ENCODE data around the gene PIGX. TPM values are rescaled to one million over a fixed set of nuclear protein-coding genes. Genes with fewer than 3 reads are reported as not detected.

The PIGX gene
- total and polyA plus RNA-seq, 8 donors, result 4.5 to 12.2 (median 9.5) TPM

GRCh38 chr3:196757876-196758739, 45.9 kb downstream of the PIGX start:
- Histone ChIP-seq H3K4me3 (no peak overlapping the region), H3K27me3 (no peaks in the 10 kb centered on the region), H3K4me1 (peaks cover 0 to 7% (median 0%) of the 10 kb centered on the region in 3 donors), H3K27ac (no peak overlapping the region), H3K36me3 (no peaks in the 10 kb centered on the region), H3K9me3 (no peaks in the 10 kb centered on the region)
- no peak for FAIRE-seq
- no peak for ATAC-seq
- TF ChIP-seq CTCF (IDR thresholded peaks at IDR 0.05), result no peak
- intact Hi-C loops (cut with DNase I), result no loop called here
- WGBS, 2 donors, result 91 to 96% methylated on average over 9 of the region's 9 CpGs
- DNase-seq, result no peak

- intact Hi-C loops (cut with DNase I), result no loop called here
- Histone ChIP-seq H3K4me3 (no peak overlapping the region), H3K9me3 (no peaks in the 10 kb centered on the region), H3K27ac (no peak overlapping the region), H3K4me1 (no peaks in the 10 kb centered on the region), H3K36me3 (no peaks in the 10 kb centered on the region), H3K27me3 (no peaks in the 10 kb centered on the region)
- FAIRE-seq (no peak), DNase-seq (no peak), ATAC-seq (no peak)
- 94 to 96% methylated on average over 7 of the region's 7 CpGs for WGBS, 2 donors
- TF ChIP-seq CTCF (IDR thresholded peaks at IDR 0.05), result no peak
These were observed 51.0 kb downstream of the PIGX start for GRCh38 chr3:196763179-196763578.

GRCh38 chr3:196765454-196765853, 53.3 kb downstream of the PIGX start:
- no peak for TF ChIP-seq CTCF (IDR thresholded peaks at IDR 0.05)
- Histone ChIP-seq H3K4me3 (no peak overlapping the region), H3K27ac (no peak overlapping the region), H3K27me3 (no peaks in the 10 kb centered on the region), H3K4me1 (no peaks in the 10 kb centered on the region), H3K36me3 (no peaks in the 10 kb centered on the region), H3K9me3 (no peaks in the 10 kb centered on the region)
- no peak for FAIRE-seq
- intact Hi-C loops (cut with DNase I), result no loop called here
- DNase-seq, result no peak
- ATAC-seq, result no peak

- whole genome bisulfite sequencing, 2 donors, result 96 to 98% methylated on average over 1 of the region's 1 CpG
- FAIRE-seq, result no peak
- H3K36me3 ChIP-seq, result no peaks in the 10 kb centered on the region
- DNase-seq, result no peak
- H3K4me3 ChIP-seq, result no peak overlapping the region
- TF ChIP-seq CTCF (IDR thresholded peaks at IDR 0.05), result no peak
- no peaks in the 10 kb centered on the region for H3K27me3 ChIP-seq
- intact Hi-C loops (cut with DNase I), result no loop called here
- no peaks in the 10 kb centered on the region for H3K9me3 ChIP-seq
- no peak for ATAC-seq
- H3K27ac ChIP-seq, result no peak overlapping the region
- H3K4me1 ChIP-seq, result peaks cover 0 to 11% (median 5%) of the 10 kb centered on the region in 3 donors
These were observed 58.9 kb downstream of the PIGX start for GRCh38 chr3:196771067-196771466.

- ATAC-seq (no peak), FAIRE-seq (no peak), DNase-seq (no peak)
- intact Hi-C loops (cut with DNase I), result no loop called here
- no peak overlapping the region for H3K27ac ChIP-seq
- WGBS, 2 donors, result 91% methylated on average over 4 of the region's 4 CpGs
- no peaks in the 10 kb centered on the region for H3K9me3 ChIP-seq
- H3K27me3 ChIP-seq, result no peaks in the 10 kb centered on the region
- H3K4me1 ChIP-seq, result peaks cover 0 to 11% (median 5%) of the 10 kb centered on the region in 3 donors
- H3K36me3 ChIP-seq, result no peaks in the 10 kb centered on the region
- TF ChIP-seq CTCF (IDR thresholded peaks at IDR 0.05), result no peak
- H3K4me3 ChIP-seq, result no peak overlapping the region
These were observed 59.9 kb downstream of the PIGX start for GRCh38 chr3:196772102-196772501.

Data from pancreas (tissue), 10 donors.